Neutrophil (primary cell): Measurements from ENCODE around the gene TMEM201.
A peak's percentile ranks its signal among the peaks of the same experiment; 100 is the strongest.

ENCODE experiments used
- H3K27ac ChIP-seq: fragments of 200-600 bp; sonication (generic); 2 replicates; pipeline ENCODE4 v1.5.1; 2016; ENCODE audit warnings: mild to moderate bottlenecking, moderate library complexity
- H3K27me3 ChIP-seq: fragments of 200-600 bp; sonication (generic); 2 replicates; pipeline ENCODE4 v1.6.0; 2016; ENCODE audit warnings: mild to moderate bottlenecking
- H3K36me3 ChIP-seq: fragments of 200-600 bp; sonication (generic); 2 replicates; pipeline ENCODE4 v1.5.1; 2017
- H3K4me1 ChIP-seq, 2 experiments: fragments of 200-600 bp in 1 of 2; sonication (generic) in 1 of 2; 1 replicate in 1 of 2; 2 replicates in 1 of 2; pipeline versions ENCODE4 v1.5.1 to v1.6.1; 2013 to 2016; ENCODE audit warnings: low read depth in 1 of 2, low read length in 1 of 2, mild to moderate bottlenecking in 1 of 2, moderate library complexity in 1 of 2; ENCODE audit not compliant: control insufficient read depth in 1 of 2, insufficient read depth in 1 of 2
- H3K4me3 ChIP-seq, 2 experiments: fragments of 200-600 bp in 1 of 2; sonication (generic) in 1 of 2; 1 replicate in 1 of 2; 2 replicates in 1 of 2; pipeline ENCODE4 v1.5.1; 2013 to 2016; ENCODE audit warnings: low read depth in 1 of 2, low read length in 1 of 2, mild to moderate bottlenecking in 1 of 2, moderate library complexity in 1 of 2
- H3K9me3 ChIP-seq: fragments of 200-600 bp; sonication (generic); 2 replicates; pipeline ENCODE4 v1.5.1; 2016
- TF ChIP-seq, protein P1 (sequence below): fragments of 200-600 bp; sonication (generic); IDR thresholded peaks from 2 replicates; pipeline ENCODE4 v1.5.1; 2016; ENCODE audit warnings: antibody characterized with exemption

Gene TMEM201

DNA sequence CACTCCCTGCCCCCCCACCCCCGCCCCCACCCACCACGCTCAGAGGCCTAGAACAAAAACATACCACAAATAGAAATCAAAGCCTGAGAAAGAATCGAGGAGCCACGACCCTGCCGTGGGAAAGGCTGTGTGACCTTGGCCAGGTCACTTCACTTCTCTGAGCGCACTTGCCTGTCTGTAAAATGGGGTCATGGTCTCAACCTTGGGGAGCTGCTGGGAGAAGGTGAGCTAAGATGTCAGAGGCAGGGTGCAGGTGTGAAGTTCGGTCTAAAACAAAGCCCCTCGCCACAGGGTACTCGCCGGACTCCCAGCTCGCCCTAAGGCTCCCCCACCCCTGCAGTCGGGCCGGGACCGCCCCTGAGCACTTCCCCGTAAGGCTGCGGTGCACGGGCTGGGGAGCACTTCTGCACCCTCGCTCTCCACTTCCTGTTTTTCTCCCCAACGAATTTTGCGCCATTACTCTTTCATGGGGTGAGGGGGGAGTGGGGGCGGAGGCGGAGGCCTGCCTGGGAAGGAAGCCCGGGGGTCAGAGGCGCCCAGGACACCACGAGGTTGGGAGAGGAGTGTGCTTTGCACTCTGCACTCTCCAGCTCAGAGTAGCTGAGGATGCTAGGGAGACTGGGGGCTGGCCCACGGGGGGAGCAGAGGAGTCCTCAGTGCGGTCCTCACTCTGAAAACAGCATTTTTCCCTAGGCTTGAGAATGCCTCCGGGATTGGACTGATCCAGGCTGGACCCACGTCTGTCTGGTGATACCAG, 40.9 kb downstream of the TMEM201 start:
- TF ChIP-seq, protein P1, sequence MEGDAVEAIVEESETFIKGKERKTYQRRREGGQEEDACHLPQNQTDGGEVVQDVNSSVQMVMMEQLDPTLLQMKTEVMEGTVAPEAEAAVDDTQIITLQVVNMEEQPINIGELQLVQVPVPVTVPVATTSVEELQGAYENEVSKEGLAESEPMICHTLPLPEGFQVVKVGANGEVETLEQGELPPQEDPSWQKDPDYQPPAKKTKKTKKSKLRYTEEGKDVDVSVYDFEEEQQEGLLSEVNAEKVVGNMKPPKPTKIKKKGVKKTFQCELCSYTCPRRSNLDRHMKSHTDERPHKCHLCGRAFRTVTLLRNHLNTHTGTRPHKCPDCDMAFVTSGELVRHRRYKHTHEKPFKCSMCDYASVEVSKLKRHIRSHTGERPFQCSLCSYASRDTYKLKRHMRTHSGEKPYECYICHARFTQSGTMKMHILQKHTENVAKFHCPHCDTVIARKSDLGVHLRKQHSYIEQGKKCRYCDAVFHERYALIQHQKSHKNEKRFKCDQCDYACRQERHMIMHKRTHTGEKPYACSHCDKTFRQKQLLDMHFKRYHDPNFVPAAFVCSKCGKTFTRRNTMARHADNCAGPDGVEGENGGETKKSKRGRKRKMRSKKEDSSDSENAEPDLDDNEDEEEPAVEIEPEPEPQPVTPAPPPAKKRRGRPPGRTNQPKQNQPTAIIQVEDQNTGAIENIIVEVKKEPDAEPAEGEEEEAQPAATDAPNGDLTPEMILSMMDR, result no peak
- Histone ChIP-seq H3K9me3 (no peaks in the 10 kb centered on the region), H3K27me3 (peaks cover 10% of the 10 kb centered on the region), H3K4me3 (peak overlapping the region; percentile 64 to 73), H3K27ac (peak overlapping the region; percentile 97), H3K4me1 (peaks cover 51 to 56% of the 10 kb centered on the region in 2 experiments), H3K36me3 (no peaks in the 10 kb centered on the region)

DNA sequence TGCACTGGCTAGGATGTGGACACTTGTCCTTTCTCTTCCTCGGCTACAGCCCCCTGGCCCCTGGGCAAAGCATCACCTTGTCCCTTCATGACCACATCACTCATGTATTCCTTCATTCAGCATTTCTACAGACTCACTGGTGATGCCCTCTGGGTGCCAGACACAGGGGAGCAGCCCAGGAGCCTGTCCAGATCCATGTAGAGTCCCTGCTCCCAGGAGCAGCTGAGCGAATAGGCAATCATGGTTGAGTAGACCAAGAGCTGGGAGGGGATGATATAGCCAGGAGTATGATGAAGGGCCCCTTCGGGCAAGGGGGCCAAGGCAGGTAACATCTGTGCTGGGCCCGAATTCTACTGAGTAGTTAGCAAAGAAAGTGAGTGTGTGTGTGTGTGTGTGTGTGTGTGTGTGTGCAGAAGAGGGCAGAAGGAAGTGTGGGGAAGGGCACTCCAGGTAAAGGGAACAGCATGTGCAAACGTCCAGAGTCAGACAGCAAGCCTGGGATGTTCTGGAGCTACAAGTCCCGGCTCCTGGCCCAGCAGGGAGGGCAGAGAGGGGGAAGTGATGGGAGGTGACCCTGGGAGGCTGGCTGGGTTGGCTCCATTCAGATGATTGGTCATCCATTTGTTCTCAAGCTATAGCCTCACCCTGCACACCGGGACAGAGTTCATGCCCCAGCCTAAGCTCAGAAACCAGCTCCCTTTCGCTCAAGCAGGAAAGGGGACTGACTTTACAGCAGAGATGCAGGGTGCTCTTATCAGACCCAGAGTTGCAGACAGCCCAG, 41.8 kb downstream of the TMEM201 start:
- no peaks in the 10 kb centered on the region for H3K9me3 ChIP-seq
- TF ChIP-seq, protein P1, result no peak
- peaks cover 10% of the 10 kb centered on the region for H3K27me3 ChIP-seq
- peaks cover 51 to 56% of the 10 kb centered on the region in 2 experiments for H3K4me1 ChIP-seq
- H3K36me3 ChIP-seq, result no peaks in the 10 kb centered on the region
- peak overlapping the region; percentile 64 to 73 for H3K4me3 ChIP-seq
- H3K27ac ChIP-seq, result peak overlapping the region; percentile 97

DNA sequence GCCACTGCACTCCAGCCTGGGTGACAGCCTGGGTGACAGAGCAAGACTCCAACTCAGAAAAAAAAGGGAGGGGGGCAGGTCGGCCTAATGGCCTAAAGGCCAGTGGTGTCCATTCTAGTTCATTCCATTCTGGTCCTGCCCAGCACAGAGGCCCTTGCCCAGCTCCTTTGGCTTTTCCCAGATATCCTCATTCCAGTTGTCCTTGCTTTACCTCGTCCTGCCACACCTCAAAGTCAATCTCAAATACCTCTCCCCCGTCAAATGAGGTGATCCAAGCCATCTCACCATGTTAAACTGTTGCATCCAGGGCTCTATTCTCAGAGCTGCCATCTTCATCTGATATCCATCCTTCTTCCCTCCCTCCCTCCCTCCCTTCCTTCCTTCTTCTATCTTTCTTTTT, 42.9 kb downstream of the TMEM201 start:
- Histone ChIP-seq H3K9me3 (no peaks in the 10 kb centered on the region), H3K4me1 (peaks cover 45 to 51% of the 10 kb centered on the region in 2 experiments), H3K4me3 (no peak overlapping the region), H3K36me3 (no peaks in the 10 kb centered on the region), H3K27ac (peak overlapping the region; percentile 97), H3K27me3 (no peaks in the 10 kb centered on the region)
- TF ChIP-seq, protein P1, result no peak

DNA sequence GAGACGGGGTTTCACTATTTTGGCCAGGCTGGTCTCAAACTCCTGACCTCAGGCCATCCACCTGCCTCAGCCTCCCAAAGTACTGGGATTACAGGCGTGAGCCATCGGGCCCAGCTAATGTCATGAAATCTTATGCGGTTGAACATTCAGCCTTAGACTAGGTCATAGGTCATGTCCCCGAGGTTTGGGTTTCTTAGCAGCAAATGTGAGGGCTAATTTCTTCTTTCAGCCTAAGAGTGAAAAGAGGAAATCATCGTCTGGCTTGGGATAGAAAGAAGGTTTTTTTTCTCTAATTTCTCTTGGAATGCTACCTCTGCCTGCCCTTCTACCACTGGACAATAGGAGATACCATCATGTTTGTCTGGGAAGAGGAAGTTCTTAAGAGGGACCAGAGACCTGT, 44.8 kb downstream of the TMEM201 start:
- TF ChIP-seq, protein P1, result no peak
- H3K36me3 ChIP-seq, result no peaks in the 10 kb centered on the region
- H3K27ac ChIP-seq, result no peak overlapping the region
- no peak overlapping the region for H3K4me3 ChIP-seq
- peaks cover 27 to 32% of the 10 kb centered on the region in 2 experiments for H3K4me1 ChIP-seq
- no peaks in the 10 kb centered on the region for H3K27me3 ChIP-seq
- H3K9me3 ChIP-seq, result no peaks in the 10 kb centered on the region

DNA sequence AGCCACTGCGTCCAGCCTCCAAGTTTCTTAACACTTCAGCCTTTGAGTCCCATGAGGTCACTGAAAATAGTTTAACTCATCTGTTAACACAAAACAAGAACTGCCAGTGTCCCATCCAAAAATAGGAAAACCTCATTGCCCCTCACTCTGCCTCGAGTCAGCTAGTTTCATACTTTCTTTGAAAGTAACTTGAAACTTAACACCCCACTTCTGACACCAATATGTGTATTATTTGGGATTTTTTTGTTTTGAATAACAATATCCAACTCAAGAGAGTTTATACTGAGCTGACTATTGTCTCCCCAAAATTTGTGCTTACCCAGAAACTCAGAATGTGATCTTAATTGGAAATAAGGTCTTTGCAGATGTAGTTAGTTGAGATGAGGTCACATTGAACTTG, 45.9 kb downstream of the TMEM201 start:
- peaks cover 16 to 21% of the 10 kb centered on the region in 2 experiments for H3K4me1 ChIP-seq
- no peak overlapping the region for H3K27ac ChIP-seq
- H3K9me3 ChIP-seq, result no peaks in the 10 kb centered on the region
- H3K4me3 ChIP-seq, result no peak overlapping the region
- TF ChIP-seq, protein P1, result no peak
- H3K36me3 ChIP-seq, result no peaks in the 10 kb centered on the region
- H3K27me3 ChIP-seq, result no peaks in the 10 kb centered on the region
